GM12892 (cell line): ENCODE measurements around the gene PRH2.

Experiments used
- POLR2A ChIP-seq: IDR thresholded peaks from 2 replicates; pipeline ENCODE4 v1.6.1; 2011; ENCODE audit warnings: low read depth, low read length, control low read depth
- POLR2AphosphoS5 ChIP-seq: IDR thresholded peaks from 2 replicates; pipeline ENCODE4 v1.6.1; 2011; ENCODE audit warnings: low read depth, low read length, control low read depth
- TAF1 ChIP-seq: IDR thresholded peaks from 2 replicates; pipeline ENCODE4 v1.6.1; 2011; ENCODE audit warnings: low read depth, mild to moderate bottlenecking, control low read depth, low read length, borderline replicate concordance

- TF ChIP-seq POLR2A (no peak), POLR2AphosphoS5 (no peak), TAF1 (no peak)
Observed at GRCh38 chr12:10941369-10941768, 12.3 kb downstream of the PRH2 start.
